ENCODE measurements around the gene TMPRSS12.
"Not testable (repeated sequence)": the region's sequence is repeated elsewhere in the genome, so short reads cannot be mapped to it uniquely, and the experiment has no call there.

DNA sequence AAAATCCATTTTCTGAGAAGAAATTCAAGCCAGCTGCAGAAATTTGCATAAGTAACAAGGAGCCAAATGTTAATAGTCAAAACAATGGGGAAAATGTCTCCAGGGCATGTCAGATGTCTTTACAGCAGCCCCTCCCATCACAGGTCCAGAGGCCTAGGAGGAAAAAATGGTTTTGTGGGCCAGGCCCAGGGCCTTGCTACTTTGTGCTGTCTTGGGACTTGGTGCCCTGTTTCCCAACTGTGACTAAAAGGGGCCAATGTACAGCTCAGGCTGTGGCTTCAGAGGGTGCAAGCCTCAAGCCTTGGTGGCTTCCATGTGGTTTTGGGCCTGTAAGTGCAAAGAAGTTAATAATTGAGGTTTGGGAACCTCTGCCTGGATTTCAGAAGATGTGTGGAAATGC is 8.9 kb upstream of the TMPRSS12 start:
- TF ChIP-seq, protein P1, sequence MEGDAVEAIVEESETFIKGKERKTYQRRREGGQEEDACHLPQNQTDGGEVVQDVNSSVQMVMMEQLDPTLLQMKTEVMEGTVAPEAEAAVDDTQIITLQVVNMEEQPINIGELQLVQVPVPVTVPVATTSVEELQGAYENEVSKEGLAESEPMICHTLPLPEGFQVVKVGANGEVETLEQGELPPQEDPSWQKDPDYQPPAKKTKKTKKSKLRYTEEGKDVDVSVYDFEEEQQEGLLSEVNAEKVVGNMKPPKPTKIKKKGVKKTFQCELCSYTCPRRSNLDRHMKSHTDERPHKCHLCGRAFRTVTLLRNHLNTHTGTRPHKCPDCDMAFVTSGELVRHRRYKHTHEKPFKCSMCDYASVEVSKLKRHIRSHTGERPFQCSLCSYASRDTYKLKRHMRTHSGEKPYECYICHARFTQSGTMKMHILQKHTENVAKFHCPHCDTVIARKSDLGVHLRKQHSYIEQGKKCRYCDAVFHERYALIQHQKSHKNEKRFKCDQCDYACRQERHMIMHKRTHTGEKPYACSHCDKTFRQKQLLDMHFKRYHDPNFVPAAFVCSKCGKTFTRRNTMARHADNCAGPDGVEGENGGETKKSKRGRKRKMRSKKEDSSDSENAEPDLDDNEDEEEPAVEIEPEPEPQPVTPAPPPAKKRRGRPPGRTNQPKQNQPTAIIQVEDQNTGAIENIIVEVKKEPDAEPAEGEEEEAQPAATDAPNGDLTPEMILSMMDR (IDR thresholded peaks at IDR 0.05), result not testable (repeated sequence)
- TF ChIP-seq POLR2A (IDR thresholded peaks at IDR 0.05), result not testable (repeated sequence)
